Measurements from ENCODE around the gene TMEM234. TPM values are rescaled to one million over a fixed set of nuclear protein-coding genes. Genes with fewer than 3 reads are reported as not detected.

The TMEM234 gene
- total RNA-seq, 2 donors from 2014 or later, result 8.8 to 9.9 TPM

GRCh38 chr1:32184650-32185049 is 37.5 kb downstream of the TMEM234 start:
- intact Hi-C loops (cut with DNase I), result no loop called here
- ATAC-seq (no peak), DNase-seq (no peak)

GRCh38 chr1:32182060-32182459 is 40.1 kb downstream of the TMEM234 start:
- DNase-seq (no peak), ATAC-seq (no peak)
- intact Hi-C loops (cut with DNase I), result no loop called here

- DNase-seq, result no peak
- ATAC-seq, result no peak
- intact Hi-C loops (cut with DNase I), result no loop called here
Measured at GRCh38 chr1:32181563-32181962, 40.6 kb downstream of the TMEM234 start.

DNA sequence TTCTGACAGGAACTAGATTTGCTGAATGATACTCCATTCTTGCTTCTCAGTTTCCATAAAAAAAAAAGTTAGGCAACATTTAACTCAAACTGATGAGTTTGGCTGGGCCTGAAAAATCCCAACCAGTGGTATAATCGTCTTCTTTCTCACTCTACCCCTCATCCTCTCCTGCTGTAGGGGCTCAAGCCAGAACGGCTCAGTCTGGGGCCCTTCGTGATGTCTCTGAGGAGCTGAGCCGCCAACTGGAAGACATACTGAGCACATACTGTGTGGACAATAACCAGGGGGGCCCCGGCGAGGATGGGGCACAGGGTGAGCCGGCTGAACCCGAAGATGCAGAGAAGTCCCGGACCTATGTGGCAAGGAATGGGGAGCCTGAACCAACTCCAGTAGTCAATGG is 41.1 kb downstream of the TMEM234 start:
- ATAC-seq (no peak), DNase-seq (no peak)
- intact Hi-C loops (cut with DNase I), result no loop called here

DNA sequence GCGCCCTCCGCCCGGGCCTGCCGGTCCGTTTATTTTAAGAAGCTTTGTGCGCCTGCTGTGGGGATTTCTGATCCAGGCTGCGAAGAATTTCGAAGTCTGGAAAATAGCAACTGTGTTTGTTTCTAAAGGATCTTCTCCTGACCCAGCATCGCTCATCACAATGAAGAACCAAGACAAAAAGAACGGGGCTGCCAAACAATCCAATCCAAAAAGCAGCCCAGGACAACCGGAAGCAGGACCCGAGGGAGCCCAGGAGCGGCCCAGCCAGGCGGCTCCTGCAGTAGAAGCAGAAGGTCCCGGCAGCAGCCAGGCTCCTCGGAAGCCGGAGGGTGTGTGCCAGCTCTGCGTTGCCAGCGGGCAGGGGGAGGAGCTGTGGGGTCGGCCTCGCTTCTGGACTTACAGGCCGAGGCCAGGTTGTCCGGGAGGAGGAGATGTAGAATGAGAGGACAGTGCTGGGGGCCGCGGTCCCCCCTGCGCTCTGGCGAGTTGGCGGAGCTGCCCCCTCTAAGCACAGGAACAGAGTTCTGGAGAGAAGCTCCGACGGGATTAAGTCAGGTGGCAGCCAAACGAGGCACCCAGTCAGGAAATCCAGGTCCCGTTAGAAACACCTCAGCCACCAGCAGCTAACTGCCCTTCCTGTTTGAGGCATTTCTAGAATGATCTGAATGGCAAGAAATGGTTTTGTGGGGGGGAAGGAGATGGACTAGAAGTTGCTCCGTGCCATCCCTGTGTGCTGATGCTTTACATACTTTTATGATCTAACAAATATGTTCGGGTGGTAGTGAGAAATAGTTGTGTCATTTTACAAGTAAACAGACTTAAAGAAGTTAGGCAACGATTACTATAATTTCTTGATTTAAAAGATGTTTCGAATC is 41.7 kb downstream of the TMEM234 start:
- DNase-seq (peak; percentile 72), ATAC-seq (peak; percentile 54 to 69)
- intact Hi-C loops (cut with DNase I), result no loop called here

GRCh38 chr1:32179443-32180185 is 42.5 kb downstream of the TMEM234 start, which contains the start of gene TXLNA:
TSS of gene TXLNA (plus strand) at chr1:32179675. CDS start at chr1:32180346, 671 bp downstream.
- intact Hi-C loops (cut with DNase I), result no loop called here
- ATAC-seq, result peak; percentile 95
- DNase-seq, result peak; percentile 96

GRCh38 chr1:32179193-32179442 is 43.0 kb downstream of the TMEM234 start:
- intact Hi-C loops (cut with DNase I), result no loop called here
- ATAC-seq, result peak; percentile 3 to 16
- DNase-seq, result no peak

DNA sequence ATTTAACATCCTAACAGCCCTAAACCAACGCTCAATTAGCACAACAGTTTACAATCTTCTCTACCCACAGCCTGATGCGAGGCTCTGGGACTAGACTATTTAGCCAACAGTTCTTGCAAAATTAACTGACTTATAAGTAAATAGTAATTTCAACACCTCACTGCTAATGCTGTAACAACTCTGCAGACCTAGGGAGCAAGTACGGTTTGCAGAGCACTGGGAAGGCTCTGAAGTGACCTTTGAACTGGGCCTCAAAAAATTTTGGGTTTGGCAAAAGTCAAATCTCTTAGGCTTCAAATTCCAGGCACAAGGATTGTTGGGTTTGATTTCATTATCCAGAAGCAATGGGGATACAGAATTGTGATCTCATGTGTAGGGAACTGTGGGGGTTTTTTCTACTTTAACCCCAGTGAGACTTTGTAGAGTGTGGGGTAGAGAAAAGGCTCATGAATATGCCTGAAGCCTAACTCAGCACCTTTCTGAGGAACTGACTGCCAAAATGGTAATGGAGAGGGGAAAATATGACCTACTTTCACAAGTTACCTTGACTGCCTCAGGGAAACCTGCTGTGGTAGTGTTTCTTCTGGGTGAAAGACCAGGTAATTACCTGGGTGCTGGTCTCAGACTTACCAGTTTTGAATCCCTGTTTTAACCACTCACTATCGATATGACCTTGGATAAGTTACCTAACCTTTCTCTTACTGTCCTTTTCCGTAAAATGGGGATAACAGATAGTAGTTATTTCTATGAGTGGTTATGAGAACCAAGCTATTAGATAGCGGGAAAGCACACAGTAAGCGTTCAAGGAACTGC is 43.6 kb downstream of the TMEM234 start:
- intact Hi-C loops (cut with DNase I), result no loop called here
- peak in 1 of 2 donors; percentile 8 for ATAC-seq
- DNase-seq, result no peak

GRCh38 chr1:32172621-32173245 is 49.4 kb downstream of the TMEM234 start:
- intact Hi-C loops (cut with DNase I), result no loop called here
- ATAC-seq (no peak), DNase-seq (no peak)

- DNase-seq (no peak), ATAC-seq (no peak)
- intact Hi-C loops (cut with DNase I), result no loop called here
Measured at GRCh38 chr1:32170991-32171390, 51.2 kb downstream of the TMEM234 start.

Other genes with a start within 250 kb of the TMEM234 start
- 10 to 100 TPM; 57.2 to 76.6 TPM for gene KHDRBS1, start 208.5 kb downstream of the TMEM234 start, total RNA-seq
- gene TMEM39B, start 149.4 kb downstream of the TMEM234 start, total RNA-seq, result 1 to 10 TPM; 8.2 to 9.5 TPM
- 10 to 100 TPM; 59.3 to 73.3 TPM for gene KPNA6, start 114.3 kb downstream of the TMEM234 start, total RNA-seq
- 10 to 100 TPM; 20.3 to 35.6 TPM for gene TXLNA, start 42.7 kb downstream of the TMEM234 start, total RNA-seq
- 10 to 100 TPM in 1 of 2 donors, 1 to 10 TPM in 1; 7.5 to 13.8 TPM for gene CCDC28B, start 21.8 kb downstream of the TMEM234 start, total RNA-seq
- gene IQCC, start 16.7 kb downstream of the TMEM234 start, total RNA-seq, result under 1 TPM; 0.76 to 0.97 TPM
- gene DCDC2B, start 13.3 kb downstream of the TMEM234 start, total RNA-seq, result not detected
- gene EIF3I, start 54 bp upstream of the TMEM234 start, total RNA-seq, result 100 to 1,000 TPM in 1 of 2 donors, 10 to 100 TPM in 1; 95.1 to 110 TPM
- gene FAM167B, start 24.9 kb upstream of the TMEM234 start, total RNA-seq, result 1 to 10 TPM; 5.5 to 9.8 TPM
- 1 to 10 TPM; 1.2 to 2.6 TPM for gene LCK, start 28.9 kb upstream of the TMEM234 start, total RNA-seq
- 10 to 100 TPM; 34.8 to 34.9 TPM for gene HDAC1, start 69.7 kb upstream of the TMEM234 start, total RNA-seq
- gene MARCKSL1, start 113.9 kb upstream of the TMEM234 start, total RNA-seq, result 10 to 100 TPM; 34.5 to 53.9 TPM
- gene FAM229A, start 140.1 kb upstream of the TMEM234 start, total RNA-seq, result 1 to 10 TPM; 1.8 to 2.6 TPM
- under 1 TPM; 0.44 to 0.79 TPM for gene TSSK3, start 140.2 kb upstream of the TMEM234 start, total RNA-seq
- 10 to 100 TPM; 42.2 to 43.8 TPM for gene BSDC1, start 172.1 kb upstream of the TMEM234 start, total RNA-seq
- under 1 TPM in 1 of 2 donors, not detected in 1; 0.03 TPM for gene ZBTB8B, start 242.7 kb upstream of the TMEM234 start, total RNA-seq

Measured in left cardiac atrium (tissue), 4 donors.